Umbilical cord (tissue), 2 donors: ENCODE results near the gene MGAT3. TPM values are rescaled to one million over a fixed set of nuclear protein-coding genes. Genes with fewer than 3 reads are reported as not detected.
A peak's percentile ranks its signal among the peaks of the same experiment; 100 is the strongest.

Experiments used
- DNase-seq: peaks from one replicate; pipeline ENCODE4 v3.0.0-alpha.2; 2015; ENCODE audit warnings: low spot score
- total RNA-seq: library from RNA; depleted of rRNA; stranded (reverse); fragments of >200 nt; gene quantifications from one replicate; pipeline ENCODE4 v1.2.3, GENCODE V29; 2014; ENCODE audit warnings: low replicate concordance; ENCODE audit not compliant: insufficient read depth

Gene MGAT3
- total RNA-seq, 1 donor from 2014 or later = 2.2 TPM

DNA sequence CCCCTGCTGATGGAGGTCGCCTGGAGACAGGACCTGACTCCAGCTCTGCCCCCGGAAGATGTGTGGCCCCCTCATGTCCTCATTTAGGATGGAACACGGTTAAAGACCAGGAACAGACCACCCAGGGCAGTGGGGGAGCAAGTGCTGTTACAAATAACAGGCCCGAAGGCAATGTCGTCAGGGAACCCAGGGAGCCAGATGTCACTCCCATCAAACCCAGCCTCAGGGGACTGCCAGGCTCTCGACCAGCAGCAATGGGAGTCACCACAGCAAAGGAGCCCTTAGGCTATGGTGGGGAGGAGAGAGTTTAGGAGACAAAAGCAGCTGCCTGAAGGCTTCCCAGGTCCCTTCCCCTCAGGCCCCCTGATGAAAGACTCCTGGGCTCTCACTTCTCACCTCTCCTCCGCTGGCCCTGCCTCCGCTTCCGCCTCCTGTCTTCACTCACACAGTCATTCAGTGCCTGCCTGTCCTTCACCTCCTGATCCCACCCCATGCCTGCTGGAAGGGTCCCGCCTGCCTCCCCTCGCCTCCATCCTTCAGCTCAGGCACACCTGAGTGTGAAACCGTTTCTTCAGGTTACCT is 71.4 kb downstream of the MGAT3 start:
- DNase-seq = no peak

DNA sequence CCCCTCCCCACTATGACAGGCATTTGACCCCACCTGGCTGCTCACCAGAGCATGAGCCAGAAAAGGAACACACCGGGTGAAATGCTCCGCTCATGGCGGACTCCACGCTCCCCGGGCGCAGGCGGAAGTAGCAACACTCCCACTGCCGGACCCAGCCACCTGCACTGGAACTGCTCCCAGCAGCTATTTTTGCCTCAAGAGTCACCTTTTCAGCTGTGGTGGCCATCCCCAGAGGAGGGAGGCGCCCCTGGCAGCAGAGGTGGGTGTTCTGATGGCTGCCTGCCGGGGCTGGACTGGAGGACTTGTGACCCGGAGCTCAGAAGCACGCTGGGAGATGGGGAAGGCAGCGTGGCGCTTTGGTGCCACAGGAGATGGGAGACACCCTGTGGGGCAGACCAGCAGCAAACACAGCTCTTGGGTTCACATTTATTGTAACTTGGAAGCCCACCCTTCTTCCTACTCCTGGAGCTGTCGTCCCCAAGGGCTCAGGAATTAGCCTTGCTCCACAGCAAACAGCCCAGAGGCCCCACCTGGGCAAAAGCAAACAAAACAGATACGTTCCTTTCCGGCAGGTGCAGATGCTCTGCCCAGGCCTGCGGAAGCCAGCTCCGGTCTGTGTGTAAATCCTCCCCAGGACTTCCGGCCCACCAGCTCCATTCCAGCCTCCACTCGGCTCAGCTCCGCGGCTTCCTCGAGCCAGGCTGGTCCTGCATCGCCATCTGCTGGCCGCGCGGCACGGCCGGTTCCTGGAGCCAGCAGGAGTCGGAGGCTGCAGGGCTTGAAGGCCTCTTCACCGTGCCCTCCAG is 72.1 kb downstream of the MGAT3 start:
- peak; percentile 88 for DNase-seq

- no peak for DNase-seq
Observed at GRCh38 chr22:39529487-39529851, 72.7 kb downstream of the MGAT3 start.

GRCh38 chr22:39530116-39530515 is 73.3 kb downstream of the MGAT3 start:
- no peak for DNase-seq

- DNase-seq = no peak
Observed at GRCh38 chr22:39530692-39531331, 74.0 kb downstream of the MGAT3 start.

DNA sequence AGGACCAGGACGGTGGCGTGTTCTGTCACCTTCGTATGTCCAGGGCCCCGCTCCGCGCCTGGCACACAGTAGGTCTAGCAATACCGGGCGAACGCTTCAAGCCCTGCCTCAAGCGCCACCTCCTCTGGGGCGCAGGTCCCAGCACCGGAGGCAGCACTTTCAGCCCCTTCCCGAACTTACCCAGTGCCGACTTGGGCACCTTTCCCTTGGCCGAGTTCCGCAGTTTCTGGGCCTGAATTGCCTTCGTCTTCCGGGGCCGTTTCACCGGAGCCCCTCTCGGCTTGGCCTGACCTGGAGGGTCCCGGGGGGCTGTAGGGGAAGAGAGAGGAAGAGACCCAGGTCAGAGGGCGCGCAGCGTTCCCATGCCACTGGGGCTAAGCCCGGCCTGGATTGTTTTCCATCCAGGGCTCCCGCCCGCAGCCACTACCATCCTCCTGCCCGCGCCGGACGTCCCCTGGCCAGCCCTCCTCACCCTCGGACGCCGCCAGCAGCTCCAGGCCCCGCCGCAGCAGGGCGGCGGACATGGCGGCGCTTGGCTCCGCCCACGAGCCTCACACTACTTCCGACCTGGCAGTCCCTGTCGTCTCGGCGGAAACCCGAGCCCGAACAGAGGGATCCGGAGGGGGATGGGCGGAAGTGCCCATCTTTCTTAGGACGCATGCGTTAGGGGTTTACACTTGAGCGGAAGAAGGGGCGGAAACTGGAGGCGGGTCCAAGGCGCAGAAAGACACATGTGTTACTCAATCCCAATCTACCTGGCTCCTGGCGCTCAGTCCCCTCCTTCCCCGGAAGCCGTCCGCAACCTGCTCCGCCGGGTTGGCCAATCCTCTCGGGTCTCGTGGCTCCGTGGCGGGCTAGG is 75.6 kb downstream of the MGAT3 start, which contains the start of gene RPS19BP1:
TSS of gene RPS19BP1 (minus strand) at position 534 of the 859 bp plus-strand sequence. CDS start at position 524, 10 bp downstream.
- DNase-seq = peak; percentile 100

DNA sequence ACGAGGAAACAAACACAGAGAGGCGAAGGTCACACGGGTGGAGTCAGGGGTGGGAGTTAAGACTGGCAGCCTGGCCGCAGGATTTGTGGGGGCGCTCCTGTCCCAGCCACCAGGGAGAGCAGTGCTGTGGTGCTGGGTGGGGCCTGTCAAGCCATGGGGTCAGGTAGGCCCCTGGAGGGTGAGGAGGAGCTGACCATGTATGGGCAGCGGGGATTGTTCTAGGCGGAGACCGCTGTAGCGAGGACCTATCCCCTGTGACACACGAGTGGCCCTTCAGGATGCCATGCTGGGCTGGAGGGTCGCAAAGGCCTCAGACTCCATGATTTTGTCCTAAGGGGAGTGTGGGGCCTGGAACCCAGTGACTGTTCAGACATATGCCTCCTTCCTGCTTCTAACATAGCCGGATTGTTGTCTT is 77.3 kb downstream of the MGAT3 start:
- no peak for DNase-seq

- peak; percentile 75 for DNase-seq
Observed at GRCh38 chr22:39534591-39535356, 78.0 kb downstream of the MGAT3 start.

DNA sequence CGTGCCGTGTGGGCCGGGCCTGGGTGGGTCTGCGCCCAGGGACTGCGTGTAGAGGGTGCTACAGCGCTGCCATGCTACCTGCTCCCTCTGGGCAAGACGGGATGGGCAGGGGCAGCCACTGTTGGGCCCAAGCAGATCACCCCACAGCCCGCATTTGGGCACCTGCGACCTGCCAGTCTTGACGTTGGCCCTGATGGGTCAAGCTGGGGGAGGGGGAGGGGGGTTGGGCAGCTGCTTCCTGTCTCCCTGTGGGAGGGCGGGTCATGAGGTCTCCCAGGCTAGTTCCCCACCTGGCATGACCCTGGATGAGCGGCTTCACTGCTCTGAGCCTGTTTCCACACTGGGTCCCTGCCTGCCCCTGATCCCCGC is 78.5 kb downstream of the MGAT3 start:
- DNase-seq = no peak

DNA sequence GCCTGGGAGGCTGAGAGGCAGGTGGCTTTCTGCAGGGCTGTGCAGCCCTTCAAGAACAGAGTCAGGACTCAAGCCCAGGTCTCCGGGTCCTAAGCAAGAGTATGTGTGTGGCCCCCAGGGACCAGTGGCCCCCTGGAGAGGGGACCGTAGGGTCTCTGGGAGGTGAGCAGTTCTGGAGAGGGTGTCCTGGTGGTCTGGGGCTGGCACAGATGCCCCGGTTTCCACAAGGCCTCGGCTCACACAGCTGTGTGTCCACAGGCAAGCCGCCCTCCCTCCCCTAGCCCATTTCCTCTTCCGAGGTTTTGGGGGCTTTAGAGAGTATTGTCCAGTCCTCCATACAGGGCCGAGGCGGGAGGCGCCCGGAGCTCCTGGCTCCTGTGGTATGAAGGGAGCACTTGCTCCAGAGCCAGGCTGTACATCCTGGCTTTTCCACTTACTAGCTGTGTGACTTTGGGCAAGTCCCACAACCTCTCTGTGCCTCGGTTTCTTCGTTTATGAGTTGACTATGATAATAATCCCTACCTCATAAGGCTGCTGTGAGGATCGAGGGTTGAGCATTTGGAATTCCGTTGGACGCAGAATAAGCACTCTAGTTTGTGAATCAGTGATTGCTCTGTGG is 79.1 kb downstream of the MGAT3 start:
- DNase-seq = no peak

- DNase-seq = no peak
Observed at GRCh38 chr22:39536711-39537110, 79.9 kb downstream of the MGAT3 start.

DNA sequence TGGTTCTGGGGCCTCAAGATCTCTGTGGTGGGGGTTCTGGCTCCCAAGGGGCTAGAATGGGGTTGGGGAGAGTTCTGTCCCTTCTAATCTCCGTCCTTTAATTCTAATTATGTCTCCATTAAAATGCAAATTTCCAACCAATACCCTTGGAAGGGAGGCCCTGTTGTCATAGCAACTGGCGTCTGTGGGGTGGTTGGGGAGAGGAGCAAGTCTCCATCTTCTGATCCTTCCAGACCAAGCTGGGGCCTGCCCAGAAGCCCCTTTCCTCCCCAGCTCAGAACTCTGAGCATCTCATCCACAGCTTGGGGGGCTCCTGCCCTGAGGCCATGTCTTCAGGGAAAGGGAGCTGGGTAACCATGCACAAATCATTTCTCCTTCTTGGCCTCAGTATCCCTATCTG is 81.2 kb downstream of the MGAT3 start:
- DNase-seq = no peak

Other genes starting within 250 kb of the MGAT3 start
- 4.8 TPM for gene PDGFB, start 212.0 kb upstream of the MGAT3 start, total RNA-seq
- gene RPL3, start 137.4 kb upstream of the MGAT3 start, total RNA-seq = 2,339 TPM
- 3.6 TPM for gene SYNGR1, start 107.0 kb upstream of the MGAT3 start, total RNA-seq
- gene TAB1, start 57.2 kb upstream of the MGAT3 start, total RNA-seq = 18.8 TPM
- 7.0 TPM for gene MIEF1, start 45.3 kb downstream of the MGAT3 start, total RNA-seq
- gene ATF4, start 63.5 kb downstream of the MGAT3 start, total RNA-seq = 231 TPM
- 19.0 TPM for gene RPS19BP1, start 75.7 kb downstream of the MGAT3 start, total RNA-seq
- 0.48 TPM for gene CACNA1I, start 113.7 kb downstream of the MGAT3 start, total RNA-seq